Memory B cell (primary cell): ENCODE results near the gene PGBD5.

Source experiments
- ATAC-seq: fragments of 150-1000 bp; cut with Tn5 transposase; 2 replicates; pipeline ENCODE4 v1.10.0; 2021; ENCODE audit warnings: low read depth, mild to moderate bottlenecking, moderate library complexity
- DNase-seq, 2 donors: peaks; one replicate each; pipeline ENCODE4 v3.0.0; 2022; ENCODE audit warnings: low spot score in 2 of 2
- H3K27ac Mint-ChIP-seq: one replicate; pipeline ENCODE4 v1.8.0; 2022; ENCODE audit warnings: mild to moderate bottlenecking, moderate library complexity, mixed read lengths
- H3K27me3 Mint-ChIP-seq: one replicate; pipeline ENCODE4 v1.8.0; 2022; ENCODE audit warnings: mixed read lengths
- H3K36me3 Mint-ChIP-seq: one replicate; pipeline ENCODE4 v1.8.0; 2022; ENCODE audit warnings: mild to moderate bottlenecking, mixed read lengths
- H3K4me1 Mint-ChIP-seq: one replicate; pipeline ENCODE4 v1.8.0; 2022; ENCODE audit warnings: mixed read lengths
- H3K4me3 Mint-ChIP-seq: one replicate; pipeline ENCODE4 v1.8.0; 2022; ENCODE audit warnings: mild to moderate bottlenecking, moderate library complexity, mixed read lengths
- H3K9me3 Mint-ChIP-seq: one replicate; pipeline ENCODE4 v1.8.0; 2022; ENCODE audit warnings: mixed read lengths

PGBD5 gene

GRCh38 chr1:230266456-230266855, 159.7 kb downstream of the PGBD5 start:
- Mint-ChIP-seq H3K27ac (no peak overlapping the region), H3K36me3 (peaks cover 15% of the 10 kb centered on the region), H3K4me1 (peaks cover 11% of the 10 kb centered on the region)

GRCh38 chr1:230265200-230266115, 160.7 kb downstream of the PGBD5 start:
- Mint-ChIP-seq H3K4me3 (no peak overlapping the region), H3K27me3 (no peaks in the 10 kb centered on the region), H3K27ac (no peak overlapping the region), H3K36me3 (peaks cover 15% of the 10 kb centered on the region), H3K9me3 (no peaks in the 10 kb centered on the region), H3K4me1 (peaks cover 8% of the 10 kb centered on the region)
- ATAC-seq (no peak), DNase-seq (no peak)

More at GRCh38 chr1:230266456-230266855, 159.7 kb downstream of the PGBD5 start:
- ATAC-seq = no peak
- Mint-ChIP-seq H3K4me3 (no peak overlapping the region), H3K27me3 (no peaks in the 10 kb centered on the region), H3K9me3 (no peaks in the 10 kb centered on the region)
- DNase-seq = no peak
